Astrocyte (in vitro differentiated cells and primary cell): ENCODE data around the gene STX12. TPM values are rescaled to one million over a fixed set of nuclear protein-coding genes. Genes with fewer than 3 reads are reported as not detected.

Source experiments
- DNase-seq: peaks from one replicate; pipeline ENCODE4 v3.0.0-alpha.2; 2010; ENCODE audit warnings: low read depth
- FAIRE-seq: peaks from 2 replicates; lab custom pipeline; 2011; peaks lifted over from hg19 to GRCh38; lab: Jason Lieb, UNC
- H2AFZ ChIP-seq: 2 replicates; pipeline ENCODE4 v1.6.0; 2012; ENCODE audit warnings: low read depth, low read length, inconsistent platforms
- H3K27ac ChIP-seq: 2 replicates; pipeline ENCODE4 v1.5.1; 2011; ENCODE audit warnings: low read depth, low read length, inconsistent platforms
- H3K27me3 ChIP-seq: 2 replicates; pipeline ENCODE4 v1.6.0; 2011; ENCODE audit warnings: low read length, inconsistent platforms; ENCODE audit not compliant: insufficient read depth
- H3K36me3 ChIP-seq: 2 replicates; pipeline ENCODE4 v1.5.1; 2011; ENCODE audit warnings: low read length, inconsistent platforms; ENCODE audit not compliant: insufficient read depth
- H3K4me1 ChIP-seq: 2 replicates; pipeline ENCODE4 v1.5.1; 2011; ENCODE audit warnings: low read length, inconsistent platforms; ENCODE audit not compliant: insufficient read depth
- H3K4me2 ChIP-seq: 2 replicates; pipeline ENCODE4 v1.6.0; 2012; ENCODE audit warnings: low read length, inconsistent platforms
- H3K4me3 ChIP-seq: 2 replicates; pipeline ENCODE4 v1.5.1; 2011; ENCODE audit warnings: low read depth, mild to moderate bottlenecking, low read length, inconsistent platforms; ENCODE audit not compliant: insufficient read depth
- H3K79me2 ChIP-seq: 2 replicates; pipeline ENCODE4 v1.6.0; 2012; ENCODE audit warnings: mild to moderate bottlenecking, low read length, inconsistent platforms; ENCODE audit not compliant: insufficient read depth
- H3K9ac ChIP-seq: 2 replicates; pipeline ENCODE4 v1.6.0; 2012; ENCODE audit warnings: mild to moderate bottlenecking, low read length, inconsistent platforms
- H3K9me3 ChIP-seq: 2 replicates; pipeline ENCODE4 v1.5.1; 2012; ENCODE audit warnings: low read depth, mild to moderate bottlenecking, low read length, inconsistent platforms; ENCODE audit not compliant: insufficient read depth
- H4K20me1 ChIP-seq: 2 replicates; pipeline ENCODE4 v1.6.0; 2012; ENCODE audit warnings: low read length, inconsistent platforms; ENCODE audit not compliant: insufficient read depth
- H3K27ac Mint-ChIP-seq: one replicate; pipeline ENCODE4 v1.8.0; 2021; ENCODE audit warnings: mild to moderate bottlenecking, mixed read lengths; ENCODE audit not compliant: unreplicated experiment
- H3K27me3 Mint-ChIP-seq: one replicate; pipeline ENCODE4 v1.8.0; 2021; ENCODE audit warnings: low read depth, mixed read lengths; ENCODE audit not compliant: unreplicated experiment
- H3K36me3 Mint-ChIP-seq: one replicate; pipeline ENCODE4 v1.8.0; 2021; ENCODE audit warnings: low read depth, mixed read lengths; ENCODE audit not compliant: unreplicated experiment
- H3K4me1 Mint-ChIP-seq: one replicate; pipeline ENCODE4 v1.8.0; 2021; ENCODE audit warnings: low read depth, mixed read lengths; ENCODE audit not compliant: unreplicated experiment
- H3K4me3 Mint-ChIP-seq: one replicate; pipeline ENCODE4 v1.8.0; 2021; ENCODE audit warnings: mild to moderate bottlenecking, moderate library complexity, mixed read lengths; ENCODE audit not compliant: unreplicated experiment
- H3K9me3 Mint-ChIP-seq: one replicate; pipeline ENCODE4 v1.8.0; 2021; ENCODE audit warnings: mild to moderate bottlenecking, mixed read lengths; ENCODE audit not compliant: unreplicated experiment
- EZH2 ChIP-seq: IDR thresholded peaks from 2 replicates; pipeline ENCODE4 v1.6.1; 2012; ENCODE audit warnings: mild to moderate bottlenecking, low read length, inconsistent platforms; ENCODE audit not compliant: insufficient read depth
- total RNA-seq: library from RNA; stranded (reverse); gene quantifications from 2 replicates; pipeline ENCODE4 v1.2.1, GENCODE V29; 2021
- TF ChIP-seq, protein P1 (sequence below): IDR thresholded peaks from 2 replicates; pipeline ENCODE4 v1.5.1; 2011; ENCODE audit warnings: low read depth, mild to moderate bottlenecking, inconsistent platforms, low read length, moderate library complexity; ENCODE audit not compliant: insufficient read depth

The STX12 gene
- total RNA-seq, 1 donor from 2014 or later = 62.1 TPM

DNA sequence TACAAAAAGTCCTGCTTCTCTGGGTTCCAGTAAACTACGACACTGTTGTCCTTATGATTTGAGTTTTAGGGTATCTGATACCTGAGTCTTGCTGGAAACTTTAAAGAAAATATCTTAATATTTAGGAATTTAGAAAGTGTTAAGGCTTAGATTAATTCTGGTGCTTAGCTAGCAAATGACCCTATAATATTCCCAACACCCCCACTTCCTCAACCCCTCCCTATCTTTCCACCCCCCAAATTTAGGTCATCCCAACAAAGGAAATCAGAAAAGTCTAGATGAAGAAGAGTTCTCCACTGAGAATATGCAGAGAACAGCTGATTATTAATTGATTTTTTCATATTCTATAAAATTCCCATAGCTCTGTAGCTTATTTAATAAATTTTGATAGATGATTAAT is 11.7 kb downstream of the STX12 start:
- no peak overlapping the region for H3K9ac ChIP-seq
- Mint-ChIP-seq H3K27ac (no peak overlapping the region), H3K27me3 (no peaks in the 10 kb centered on the region), H3K36me3 (peaks cover 7% of the 10 kb centered on the region), H3K4me1 (peaks cover 30% of the 10 kb centered on the region), H3K4me3 (no peak overlapping the region), H3K9me3 (no peaks in the 10 kb centered on the region)
- H3K36me3 ChIP-seq = peaks cover 2% of the 10 kb centered on the region
- H4K20me1 ChIP-seq = peaks cover 69% of the 10 kb centered on the region
- DNase-seq = no peak
- H2AFZ ChIP-seq = no peak overlapping the region
- TF ChIP-seq, protein P1, sequence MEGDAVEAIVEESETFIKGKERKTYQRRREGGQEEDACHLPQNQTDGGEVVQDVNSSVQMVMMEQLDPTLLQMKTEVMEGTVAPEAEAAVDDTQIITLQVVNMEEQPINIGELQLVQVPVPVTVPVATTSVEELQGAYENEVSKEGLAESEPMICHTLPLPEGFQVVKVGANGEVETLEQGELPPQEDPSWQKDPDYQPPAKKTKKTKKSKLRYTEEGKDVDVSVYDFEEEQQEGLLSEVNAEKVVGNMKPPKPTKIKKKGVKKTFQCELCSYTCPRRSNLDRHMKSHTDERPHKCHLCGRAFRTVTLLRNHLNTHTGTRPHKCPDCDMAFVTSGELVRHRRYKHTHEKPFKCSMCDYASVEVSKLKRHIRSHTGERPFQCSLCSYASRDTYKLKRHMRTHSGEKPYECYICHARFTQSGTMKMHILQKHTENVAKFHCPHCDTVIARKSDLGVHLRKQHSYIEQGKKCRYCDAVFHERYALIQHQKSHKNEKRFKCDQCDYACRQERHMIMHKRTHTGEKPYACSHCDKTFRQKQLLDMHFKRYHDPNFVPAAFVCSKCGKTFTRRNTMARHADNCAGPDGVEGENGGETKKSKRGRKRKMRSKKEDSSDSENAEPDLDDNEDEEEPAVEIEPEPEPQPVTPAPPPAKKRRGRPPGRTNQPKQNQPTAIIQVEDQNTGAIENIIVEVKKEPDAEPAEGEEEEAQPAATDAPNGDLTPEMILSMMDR = no peak
- no peak for TF ChIP-seq EZH2
- H3K27ac ChIP-seq = no peak overlapping the region
- H3K4me1 ChIP-seq = peaks cover 4% of the 10 kb centered on the region
- no peaks in the 10 kb centered on the region for H3K27me3 ChIP-seq
- H3K9me3 ChIP-seq = no peaks in the 10 kb centered on the region
- no peak overlapping the region for H3K4me2 ChIP-seq
- no peak for FAIRE-seq
- peaks cover 74% of the 10 kb centered on the region for H3K79me2 ChIP-seq
- no peak overlapping the region for H3K4me3 ChIP-seq

DNA sequence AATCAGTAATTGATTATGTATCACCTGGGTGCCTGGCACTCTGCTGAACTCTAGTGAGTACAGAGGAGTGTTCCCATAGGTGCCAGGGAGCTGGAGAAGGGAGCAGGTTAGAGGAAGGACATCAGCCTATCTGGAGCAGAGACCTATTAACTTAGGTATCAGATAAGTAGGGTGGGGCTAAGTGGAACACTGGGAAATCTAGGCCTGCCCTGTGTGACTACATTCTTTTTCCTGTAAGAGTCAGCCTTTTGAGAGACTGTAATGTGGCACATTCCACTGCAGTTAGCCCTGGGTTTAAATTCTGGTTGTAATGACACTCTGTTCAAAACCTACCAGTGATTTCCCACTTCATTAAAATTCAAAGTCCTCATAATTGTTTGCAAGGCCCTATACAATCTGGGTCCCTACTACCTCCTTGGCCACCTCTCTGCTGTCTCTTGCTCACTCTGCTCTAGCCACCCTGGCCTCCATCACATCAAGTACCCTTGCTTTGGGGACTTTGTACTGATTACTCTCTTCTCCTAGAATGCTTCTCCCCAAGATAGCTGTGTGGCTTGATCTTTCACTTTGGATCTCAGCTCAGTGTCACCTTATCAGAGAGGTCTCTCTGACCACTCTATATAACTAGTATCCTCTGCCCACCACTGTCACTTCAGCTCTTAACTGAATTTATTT is 12.9 kb downstream of the STX12 start:
- peak; percentile 39 for FAIRE-seq
- no peak overlapping the region for H3K4me3 ChIP-seq
- peaks cover 70% of the 10 kb centered on the region for H3K79me2 ChIP-seq
- no peak overlapping the region for H3K4me2 ChIP-seq
- H3K9me3 ChIP-seq = no peaks in the 10 kb centered on the region
- H3K27ac Mint-ChIP-seq = peak overlapping the region; percentile 79
- H3K9ac ChIP-seq = no peak overlapping the region
- peaks cover 61% of the 10 kb centered on the region for H4K20me1 ChIP-seq
- peaks cover 13% of the 10 kb centered on the region for H3K36me3 Mint-ChIP-seq
- peaks cover 2% of the 10 kb centered on the region for H3K36me3 ChIP-seq
- H2AFZ ChIP-seq = no peak overlapping the region
- TF ChIP-seq EZH2 = no peak
- TF ChIP-seq, protein P1 = no peak
- peak; percentile 36 for DNase-seq
- peak overlapping the region; percentile 2 for H3K4me3 Mint-ChIP-seq
- no peaks in the 10 kb centered on the region for H3K9me3 Mint-ChIP-seq
- H3K4me1 Mint-ChIP-seq = peaks cover 32% of the 10 kb centered on the region
- H3K4me1 ChIP-seq = peaks cover 4% of the 10 kb centered on the region
- no peaks in the 10 kb centered on the region for H3K27me3 ChIP-seq
- H3K27me3 Mint-ChIP-seq = no peaks in the 10 kb centered on the region
- H3K27ac ChIP-seq = no peak overlapping the region

GRCh38 chr1:27787895-27788294 is 14.9 kb downstream of the STX12 start:
- H3K9ac ChIP-seq = no peak overlapping the region
- H3K36me3 ChIP-seq = peaks cover 4% of the 10 kb centered on the region
- Mint-ChIP-seq H3K36me3 (peaks cover 13% of the 10 kb centered on the region), H3K27me3 (no peaks in the 10 kb centered on the region), H3K4me1 (peaks cover 38% of the 10 kb centered on the region), H3K4me3 (no peak overlapping the region), H3K27ac (peak overlapping the region; percentile 28), H3K9me3 (no peaks in the 10 kb centered on the region)
- peak; percentile 9 for FAIRE-seq
- TF ChIP-seq EZH2 = no peak
- TF ChIP-seq, protein P1 = no peak
- no peaks in the 10 kb centered on the region for H3K27me3 ChIP-seq
- peaks cover 4% of the 10 kb centered on the region for H3K4me1 ChIP-seq
- H3K4me2 ChIP-seq = no peak overlapping the region
- peaks cover 52% of the 10 kb centered on the region for H3K79me2 ChIP-seq
- peaks cover 50% of the 10 kb centered on the region for H4K20me1 ChIP-seq
- peak; percentile 10 for DNase-seq
- H2AFZ ChIP-seq = no peak overlapping the region
- H3K27ac ChIP-seq = no peak overlapping the region
- no peaks in the 10 kb centered on the region for H3K9me3 ChIP-seq
- no peak overlapping the region for H3K4me3 ChIP-seq
